Measurements from ENCODE around the gene RWDD1. TPM values are rescaled to one million over a fixed set of nuclear protein-coding genes. Genes with fewer than 3 reads are reported as not detected.

The RWDD1 gene, protein sequence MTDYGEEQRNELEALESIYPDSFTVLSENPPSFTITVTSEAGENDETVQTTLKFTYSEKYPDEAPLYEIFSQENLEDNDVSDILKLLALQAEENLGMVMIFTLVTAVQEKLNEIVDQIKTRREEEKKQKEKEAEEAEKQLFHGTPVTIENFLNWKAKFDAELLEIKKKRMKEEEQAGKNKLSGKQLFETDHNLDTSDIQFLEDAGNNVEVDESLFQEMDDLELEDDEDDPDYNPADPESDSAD
- 10 to 100 TPM; 56.1 to 77.3 (median 60.3) TPM for total RNA-seq

DNA sequence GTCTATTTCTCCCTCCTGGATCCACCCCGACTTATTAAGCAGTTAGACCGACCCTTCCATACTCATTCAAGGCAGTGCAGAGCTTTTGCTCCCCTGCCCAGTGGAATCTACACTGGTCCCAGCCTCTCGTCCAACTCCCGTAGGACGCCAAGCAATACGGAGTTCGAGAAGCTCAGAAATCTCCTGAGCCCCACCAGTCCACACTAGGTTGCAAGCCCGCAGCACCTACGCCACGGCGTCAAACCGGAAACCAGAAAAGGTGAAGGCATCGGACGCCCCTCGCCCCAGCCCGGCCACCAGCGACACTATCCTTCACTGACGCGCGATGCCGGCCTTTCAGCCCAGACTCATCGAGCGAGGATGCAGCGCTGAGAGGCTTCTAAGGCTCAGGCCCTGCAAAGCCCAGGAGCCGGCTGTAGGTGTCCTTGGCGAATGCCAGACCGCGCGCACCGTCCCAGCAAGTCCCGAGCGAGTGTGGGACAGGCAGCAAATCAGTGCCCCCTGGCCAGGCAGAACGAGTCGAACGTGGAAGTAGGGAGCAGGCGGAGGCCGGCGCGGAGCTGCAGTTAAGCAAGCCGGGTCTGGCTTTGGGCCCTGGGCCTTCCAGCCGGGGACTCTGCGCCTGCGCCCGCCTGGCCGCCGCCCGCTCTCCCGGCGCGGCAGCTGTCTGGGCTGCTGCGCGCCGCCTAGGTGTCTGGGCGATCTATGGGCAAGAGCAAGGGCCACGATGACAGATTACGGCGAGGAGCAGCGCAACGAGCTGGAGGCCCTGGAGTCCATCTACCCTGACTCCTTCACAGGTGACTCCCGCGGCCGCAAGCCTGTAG, at the start of gene RWDD1:
RWDD1 (plus strand) TSS at position 649 of the 827 bp plus-strand sequence; CDS start at position 728, 79 bp downstream.
- 0 to 7% methylated on average over 1 to 3 of the region's 62 CpGs for WGBS, 2 donors (ENCODE audit: low coverage in 1 of 2)
- Histone ChIP-seq H3K27ac (peak within 1 kb of the TSS; percentile 83 to 95 (median 94)), H3K9me3 (no peaks in the 10 kb centered on the region), H3K27me3 (no peaks in the 10 kb centered on the region), H3K4me1 (peaks cover 10 to 36% (median 11%) of the 10 kb centered on the region in 3 donors), H3K4me3 (peak within 1 kb of the TSS; percentile 51 to 79), H3K36me3 (peaks cover 0 to 12% of the 10 kb centered on the region in 2 donors)
- TF ChIP-seq POLR2A (IDR thresholded peaks at IDR 0.05) (peak; percentile 59 to 62), POLR2AphosphoS5 (IDR thresholded peaks at IDR 0.05) (peak; percentile 75), EP300 (IDR thresholded peaks at IDR 0.05) (no peak)
- TF ChIP-seq, protein P1, sequence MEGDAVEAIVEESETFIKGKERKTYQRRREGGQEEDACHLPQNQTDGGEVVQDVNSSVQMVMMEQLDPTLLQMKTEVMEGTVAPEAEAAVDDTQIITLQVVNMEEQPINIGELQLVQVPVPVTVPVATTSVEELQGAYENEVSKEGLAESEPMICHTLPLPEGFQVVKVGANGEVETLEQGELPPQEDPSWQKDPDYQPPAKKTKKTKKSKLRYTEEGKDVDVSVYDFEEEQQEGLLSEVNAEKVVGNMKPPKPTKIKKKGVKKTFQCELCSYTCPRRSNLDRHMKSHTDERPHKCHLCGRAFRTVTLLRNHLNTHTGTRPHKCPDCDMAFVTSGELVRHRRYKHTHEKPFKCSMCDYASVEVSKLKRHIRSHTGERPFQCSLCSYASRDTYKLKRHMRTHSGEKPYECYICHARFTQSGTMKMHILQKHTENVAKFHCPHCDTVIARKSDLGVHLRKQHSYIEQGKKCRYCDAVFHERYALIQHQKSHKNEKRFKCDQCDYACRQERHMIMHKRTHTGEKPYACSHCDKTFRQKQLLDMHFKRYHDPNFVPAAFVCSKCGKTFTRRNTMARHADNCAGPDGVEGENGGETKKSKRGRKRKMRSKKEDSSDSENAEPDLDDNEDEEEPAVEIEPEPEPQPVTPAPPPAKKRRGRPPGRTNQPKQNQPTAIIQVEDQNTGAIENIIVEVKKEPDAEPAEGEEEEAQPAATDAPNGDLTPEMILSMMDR (IDR thresholded peaks at IDR 0.05): peak in 2 of 4 experiments; percentile 15 to 40
- ATAC-seq: peak; percentile 98

DNA sequence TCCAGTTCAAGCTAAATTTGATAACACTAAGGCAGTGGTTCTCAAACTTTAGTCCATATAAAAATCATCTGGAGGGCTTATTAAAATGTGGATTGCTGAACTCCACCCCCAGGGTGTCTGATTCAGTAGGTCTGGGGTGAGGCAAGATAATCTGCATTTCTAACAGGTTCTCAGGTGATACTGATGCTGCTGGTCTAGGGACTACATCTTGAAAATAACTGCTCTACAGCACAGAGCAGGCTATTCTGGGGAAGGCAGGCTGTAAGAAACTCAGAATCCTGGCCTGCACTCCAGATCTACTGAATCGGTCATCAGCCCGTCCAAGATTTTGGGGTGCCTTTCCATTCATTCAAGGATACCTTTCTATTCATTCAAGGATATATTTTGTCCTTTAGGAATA, 48.4 kb upstream of the RWDD1 start:
- TF ChIP-seq, protein P1 (IDR thresholded peaks at IDR 0.05): no peak
- no peak for TF ChIP-seq POLR2A (IDR thresholded peaks at IDR 0.05)
- no peak for TF ChIP-seq POLR2AphosphoS5 (IDR thresholded peaks at IDR 0.05)
- TF ChIP-seq EP300 (IDR thresholded peaks at IDR 0.05): no peak
- Histone ChIP-seq H3K4me1 (no peaks in the 10 kb centered on the region), H3K36me3 (no peaks in the 10 kb centered on the region), H3K27ac (no peak overlapping the region), H3K9me3 (no peaks in the 10 kb centered on the region), H3K4me3 (no peak overlapping the region), H3K27me3 (no peaks in the 10 kb centered on the region)
- no peak for ATAC-seq
- 71 to 89% methylated on average over 2 of the region's 2 CpGs for whole genome bisulfite sequencing, 2 donors (ENCODE audit: low coverage in 1 of 2)

DNA sequence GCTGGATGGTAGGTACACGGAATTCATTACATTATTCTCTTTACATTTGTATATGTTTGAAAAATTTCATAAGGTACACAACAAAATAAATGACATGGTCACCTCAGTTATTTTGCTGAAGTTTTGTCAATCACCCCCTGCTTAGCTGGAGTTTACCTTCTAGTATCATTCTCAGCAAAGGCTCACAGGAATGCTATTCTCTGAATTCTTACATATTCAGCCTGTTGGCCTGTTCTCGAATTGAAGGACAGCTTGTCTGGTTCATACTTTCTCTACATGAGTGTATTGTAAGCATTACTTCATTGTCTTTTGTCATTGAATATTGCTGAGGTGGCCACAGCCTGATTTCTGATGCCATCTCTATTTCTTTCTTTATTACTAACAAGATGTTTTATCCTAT, 47.1 kb upstream of the RWDD1 start:
- Histone ChIP-seq H3K4me3 (no peak overlapping the region), H3K27ac (no peak overlapping the region), H3K9me3 (no peaks in the 10 kb centered on the region), H3K4me1 (no peaks in the 10 kb centered on the region), H3K36me3 (no peaks in the 10 kb centered on the region), H3K27me3 (no peaks in the 10 kb centered on the region)
- WGBS, 2 donors (ENCODE audit: low coverage in 1 of 2): 56 to 67% methylated on average over 2 of the region's 2 CpGs
- no peak for ATAC-seq
- no peak for TF ChIP-seq POLR2AphosphoS5 (IDR thresholded peaks at IDR 0.05)
- no peak for TF ChIP-seq EP300 (IDR thresholded peaks at IDR 0.05)
- TF ChIP-seq POLR2A (IDR thresholded peaks at IDR 0.05): no peak
- TF ChIP-seq, protein P1 (IDR thresholded peaks at IDR 0.05): no peak

DNA sequence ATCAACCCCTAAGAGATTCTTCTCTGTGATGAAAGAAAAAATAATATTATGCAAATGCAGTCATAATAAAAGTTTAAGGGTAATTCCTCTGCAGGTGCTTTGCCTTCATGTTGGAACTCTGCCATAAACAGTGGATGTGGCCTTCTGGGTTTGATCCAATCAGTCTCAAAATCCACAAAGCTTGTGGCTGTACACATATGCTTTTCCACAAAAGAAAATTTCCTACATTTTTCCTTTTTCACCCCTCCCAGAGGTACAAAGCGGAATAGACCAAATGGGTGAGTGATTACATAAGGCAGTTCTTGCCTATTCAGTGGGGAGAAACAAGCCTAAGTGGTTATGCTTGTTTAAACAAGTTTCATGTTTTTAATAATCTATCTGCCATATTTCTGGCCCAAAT, 43.2 kb upstream of the RWDD1 start:
- Histone ChIP-seq H3K9me3 (no peaks in the 10 kb centered on the region), H3K27me3 (no peaks in the 10 kb centered on the region), H3K27ac (no peak overlapping the region), H3K36me3 (no peaks in the 10 kb centered on the region), H3K4me1 (no peaks in the 10 kb centered on the region), H3K4me3 (no peak overlapping the region)
- ATAC-seq: no peak
- TF ChIP-seq POLR2AphosphoS5 (IDR thresholded peaks at IDR 0.05) (no peak), POLR2A (IDR thresholded peaks at IDR 0.05) (no peak), EP300 (IDR thresholded peaks at IDR 0.05) (no peak)
- TF ChIP-seq, protein P1 (IDR thresholded peaks at IDR 0.05): no peak
- 65 to 71% methylated on average over 1 of the region's 1 CpG for WGBS, 2 donors (ENCODE audit: low coverage in 1 of 2)

All from gastroesophageal sphincter (tissue), 4 donors.